Astrocyte of the cerebellum (primary cell): Measurements from ENCODE around the gene SIX6.
A peak's percentile ranks its signal among the peaks of the same experiment; 100 is the strongest.
"Not testable (repeated sequence)": the region's sequence is repeated elsewhere in the genome, so short reads cannot be mapped to it uniquely, and the experiment has no call there.

ENCODE experiments used
- DNase-seq: peaks from one replicate; pipeline ENCODE4 v3.0.0-alpha.2; 2011; ENCODE audit warnings: low read depth
- H3K4me3 ChIP-seq: 2 replicates; pipeline ENCODE4 v1.5.1; 2011; ENCODE audit warnings: mild to moderate bottlenecking, low read depth, low read length, moderate library complexity
- CTCF ChIP-seq: IDR thresholded peaks from 2 replicates; pipeline ENCODE4 v1.5.1; 2012; ENCODE audit warnings: low read length, low read depth, moderate library complexity, mild to moderate bottlenecking; ENCODE audit errors: missing control alignments
- in situ Hi-C: cut with HindIII; loops from 2 replicates; pipeline ENCODE4 v1.10.0; 2017; ENCODE audit warnings: low sequenced_read_pairs

The SIX6 gene

GRCh38 chr14:60508707-60509437 is at the start of gene SIX6:
Gene SIX6 (plus strand): TSS chr14:60509146. CDS start chr14:60509399, 253 bp downstream.
- no peak for TF ChIP-seq CTCF
- in situ Hi-C loops = no loop called here
- DNase-seq = peak; percentile 9
- H3K4me3 ChIP-seq = no peak within 1 kb of the TSS

- DNase-seq, H3K4me3 ChIP-seq, in situ Hi-C loops: not testable (repeated sequence)
Observed at GRCh38 chr14:60480248-60480647, 28.7 kb upstream of the SIX6 start.

GRCh38 chr14:60482743-60483142 is 26.2 kb upstream of the SIX6 start:
- in situ Hi-C loops = no loop called here
- no peak overlapping the region for H3K4me3 ChIP-seq
- no peak for DNase-seq
- TF ChIP-seq CTCF = no peak

GRCh38 chr14:60485057-60485597 is 23.8 kb upstream of the SIX6 start:
- peak overlapping the region; percentile 36 for H3K4me3 ChIP-seq
- TF ChIP-seq CTCF = no peak
- in situ Hi-C loops = no loop called here
- DNase-seq = no peak

GRCh38 chr14:60485598-60486251 is 23.2 kb upstream of the SIX6 start, which contains the start of gene C14orf39:
Gene C14orf39 (minus strand): TSS chr14:60486063. CDS start chr14:60485078, 985 bp downstream.
- no peak for DNase-seq
- no peak for TF ChIP-seq CTCF
- in situ Hi-C loops = no loop called here
- peak within 1 kb of the TSS; percentile 36 for H3K4me3 ChIP-seq

GRCh38 chr14:60487211-60487610 is 21.7 kb upstream of the SIX6 start:
- no peak overlapping the region for H3K4me3 ChIP-seq
- no peak for DNase-seq
- TF ChIP-seq CTCF = no peak
- in situ Hi-C loops = no loop called here

- in situ Hi-C loops = no loop called here
- no peak for TF ChIP-seq CTCF
- no peak overlapping the region for H3K4me3 ChIP-seq
- no peak for DNase-seq
Observed at GRCh38 chr14:60488175-60488574, 20.8 kb upstream of the SIX6 start.
